ENCODE data around the gene CYSLTR2.

CYSLTR2 gene

GRCh38 chr13:48749144-48749543 lies 95.4 kb downstream of the CYSLTR2 start:
- H3K27me3 ChIP-seq (ENCODE audit: control insufficient read depth in 2 of 2, insufficient read depth in 2 of 2, low read length in 2 of 2) = no peaks in the 10 kb centered on the region
- H3K4me3 ChIP-seq (ENCODE audit: low read length in 2 of 2) = no peak overlapping the region
- H3K36me3 ChIP-seq (ENCODE audit: control insufficient read depth in 2 of 2, insufficient read depth in 2 of 2, low read length in 2 of 2) = no peaks in the 10 kb centered on the region
- no peaks in the 10 kb centered on the region for H3K4me1 ChIP-seq (ENCODE audit: control insufficient read depth in 2 of 2, insufficient read depth in 2 of 2, low read length in 2 of 2)
- H3K9ac ChIP-seq (ENCODE audit: low read depth in 1 of 2, low read length in 2 of 2) = no peak overlapping the region
- H3K9me3 ChIP-seq (ENCODE audit: control insufficient read depth in 2 of 2, low read length in 2 of 2) = no peaks in the 10 kb centered on the region
- H3K27ac ChIP-seq (ENCODE audit: low read depth in 2 of 2, low read length in 2 of 2) = no peak overlapping the region

DNA sequence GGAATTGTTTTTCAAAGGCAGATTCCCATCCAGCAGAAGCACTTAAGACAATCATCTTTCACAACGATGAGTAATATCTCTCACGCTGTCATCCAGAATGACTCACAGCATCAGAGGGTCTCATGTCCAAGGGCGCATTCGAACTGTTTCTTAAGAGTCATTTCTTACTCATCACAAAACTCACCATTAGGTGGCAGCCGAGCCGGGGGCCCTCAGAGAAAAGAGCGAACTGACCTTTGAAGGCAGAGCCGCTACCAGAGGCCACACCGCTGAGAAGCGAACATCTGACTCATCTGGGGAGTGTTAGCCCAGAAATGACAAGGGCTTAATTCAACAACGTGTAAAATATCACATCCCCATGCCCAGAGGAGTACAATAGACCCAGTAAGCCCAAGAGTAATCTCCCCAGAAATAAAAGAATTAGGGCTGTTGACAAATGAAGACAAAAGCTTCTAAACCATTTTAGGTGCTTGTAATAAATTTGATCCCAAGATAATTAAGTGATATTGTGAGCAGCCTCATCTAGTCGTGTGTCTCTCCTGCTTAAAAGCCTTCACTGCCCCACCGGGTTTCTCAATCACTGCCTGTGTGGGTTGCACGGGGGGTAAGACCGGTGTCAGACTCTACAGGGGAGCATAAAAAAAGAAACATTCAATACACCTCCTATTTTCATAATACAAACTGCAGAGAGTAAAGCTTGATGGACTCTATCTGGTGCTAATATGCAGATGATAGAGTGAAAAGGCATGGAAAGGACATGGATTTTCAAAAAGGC lies 96.2 kb downstream of the CYSLTR2 start:
- no peaks in the 10 kb centered on the region for H3K36me3 ChIP-seq (ENCODE audit: control insufficient read depth in 2 of 2, insufficient read depth in 2 of 2, low read length in 2 of 2)
- H3K4me1 ChIP-seq (ENCODE audit: control insufficient read depth in 2 of 2, insufficient read depth in 2 of 2, low read length in 2 of 2) = no peaks in the 10 kb centered on the region
- no peak overlapping the region for H3K4me3 ChIP-seq (ENCODE audit: low read length in 2 of 2)
- H3K27me3 ChIP-seq (ENCODE audit: control insufficient read depth in 2 of 2, insufficient read depth in 2 of 2, low read length in 2 of 2) = no peaks in the 10 kb centered on the region
- peak overlapping the region in 1 of 2 donors; percentile 11 for H3K27ac ChIP-seq (ENCODE audit: low read depth in 2 of 2, low read length in 2 of 2)
- no peaks in the 10 kb centered on the region for H3K9me3 ChIP-seq (ENCODE audit: control insufficient read depth in 2 of 2, low read length in 2 of 2)
- peak overlapping the region in 1 of 2 donors; percentile 9 for H3K9ac ChIP-seq (ENCODE audit: low read depth in 1 of 2, low read length in 2 of 2)

- no peak overlapping the region for H3K9ac ChIP-seq (ENCODE audit: low read depth in 1 of 2, low read length in 2 of 2)
- H3K27me3 ChIP-seq (ENCODE audit: control insufficient read depth in 2 of 2, insufficient read depth in 2 of 2, low read length in 2 of 2) = no peaks in the 10 kb centered on the region
- no peaks in the 10 kb centered on the region for H3K36me3 ChIP-seq (ENCODE audit: control insufficient read depth in 2 of 2, insufficient read depth in 2 of 2, low read length in 2 of 2)
- H3K9me3 ChIP-seq (ENCODE audit: control insufficient read depth in 2 of 2, low read length in 2 of 2) = no peaks in the 10 kb centered on the region
- no peaks in the 10 kb centered on the region for H3K4me1 ChIP-seq (ENCODE audit: control insufficient read depth in 2 of 2, insufficient read depth in 2 of 2, low read length in 2 of 2)
- no peak overlapping the region for H3K4me3 ChIP-seq (ENCODE audit: low read length in 2 of 2)
- peak overlapping the region in 1 of 2 donors; percentile 14 for H3K27ac ChIP-seq (ENCODE audit: low read depth in 2 of 2, low read length in 2 of 2)
Observed at GRCh38 chr13:48750588-48751383, 97.1 kb downstream of the CYSLTR2 start.

DNA sequence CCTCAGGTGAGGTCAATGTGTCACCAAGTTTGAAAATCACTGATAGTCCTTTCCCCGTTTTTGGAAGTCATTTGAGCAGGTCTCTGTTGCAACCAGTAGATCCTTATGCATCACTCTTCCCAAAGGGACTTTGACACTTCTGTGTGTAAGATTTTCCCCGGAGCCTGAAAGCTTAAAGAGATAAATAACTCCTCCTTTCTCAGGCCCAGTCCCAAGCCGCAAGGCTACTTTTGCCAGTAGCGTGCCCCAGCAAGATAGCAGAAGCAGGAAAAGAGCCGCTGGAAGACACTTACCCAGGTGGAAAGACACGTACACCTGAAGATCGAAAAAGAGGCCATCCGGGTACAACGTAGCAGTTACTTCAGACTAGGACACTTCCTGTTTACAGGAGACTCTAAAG lies 106.9 kb downstream of the CYSLTR2 start:
- H3K9ac ChIP-seq (ENCODE audit: low read depth in 1 of 2, low read length in 2 of 2) = no peak overlapping the region
- no peaks in the 10 kb centered on the region for H3K4me1 ChIP-seq (ENCODE audit: control insufficient read depth in 2 of 2, insufficient read depth in 2 of 2, low read length in 2 of 2)
- no peak overlapping the region for H3K4me3 ChIP-seq (ENCODE audit: low read length in 2 of 2)

More for the DNA sequence above, 106.9 kb downstream of the CYSLTR2 start:
- no peaks in the 10 kb centered on the region for H3K9me3 ChIP-seq (ENCODE audit: control insufficient read depth in 2 of 2, low read length in 2 of 2)
- H3K36me3 ChIP-seq (ENCODE audit: control insufficient read depth in 2 of 2, insufficient read depth in 2 of 2, low read length in 2 of 2) = no peaks in the 10 kb centered on the region
- no peak overlapping the region for H3K27ac ChIP-seq (ENCODE audit: low read depth in 2 of 2, low read length in 2 of 2)
- H3K27me3 ChIP-seq (ENCODE audit: control insufficient read depth in 2 of 2, insufficient read depth in 2 of 2, low read length in 2 of 2) = no peaks in the 10 kb centered on the region

Measured in mucosa of rectum (tissue), 2 donors.